Spleen (tissue), 11 donors: ENCODE data around the gene SORBS2. TPM values are rescaled to one million over a fixed set of nuclear protein-coding genes. Genes with fewer than 3 reads are reported as not detected.

Experiments used
- DNase-seq: peaks from one replicate; pipeline ENCODE4 v3.0.0-alpha.2; 2020
- H3K27ac ChIP-seq, 8 donors: fragments of 200-600 bp; sonication (generic) in 7 of 8; 1 replicate in 4 of 8; 2 replicates in 4 of 8; pipeline versions ENCODE4 v1.5.0 to v1.8.0; 2016 to 2021; ENCODE audit warnings: inconsistent platforms in 4 of 8, mild to moderate bottlenecking in 4 of 8, moderate library complexity in 1 of 8
- H3K27me3 ChIP-seq, 7 donors: fragments of 200-600 bp; sonication (generic) in 6 of 7; replicated peaks in 1 of 7; 1 replicate in 4 of 7; 2 replicates in 3 of 7; pipeline versions ENCODE4 v1.5.0 to v1.8.0; 2016 to 2021; ENCODE audit warnings: inconsistent platforms in 3 of 7, mild to moderate bottlenecking in 1 of 7
- H3K36me3 ChIP-seq, 6 donors: fragments of 200-600 bp; sonication (generic) in 5 of 6; 1 replicate in 4 of 6; 2 replicates in 2 of 6; pipeline versions ENCODE4 v1.5.0 to v1.8.0; 2016 to 2021; ENCODE audit warnings: inconsistent platforms in 2 of 6
- H3K4me1 ChIP-seq, 6 donors: fragments of 200-600 bp; sonication (generic) in 5 of 6; 1 replicate in 3 of 6; 2 replicates in 3 of 6; pipeline versions ENCODE4 v1.5.0 to v1.8.0; 2016 to 2021; ENCODE audit warnings: inconsistent platforms in 3 of 6
- H3K4me3 ChIP-seq, 8 donors: fragments of 200-600 bp; sonication (generic) in 7 of 8; 1 replicate in 4 of 8; 2 replicates in 4 of 8; pipeline versions ENCODE4 v1.5.0 to v1.8.0; 2016 to 2021; ENCODE audit warnings: inconsistent platforms in 4 of 8, mild to moderate bottlenecking in 4 of 8, moderate library complexity in 2 of 8
- H3K9me3 ChIP-seq, 8 donors: fragments of 200-600 bp; sonication (generic) in 7 of 8; 1 replicate in 4 of 8; 2 replicates in 4 of 8; pipeline versions ENCODE4 v1.5.0 to v1.8.0; 2016 to 2021; ENCODE audit warnings: inconsistent platforms in 4 of 8
- POLR2A ChIP-seq, 3 donors: fragments of 450-650 bp; IDR thresholded peaks; one replicate each; pipeline ENCODE4 v1.5.1; 2017; ENCODE audit warnings: antibody characterized with exemption in 3 of 3, mild to moderate bottlenecking in 1 of 3
- POLR2AphosphoS5 ChIP-seq, 3 donors: sonication (generic); formaldehyde crosslinking; IDR thresholded peaks; one replicate each; pipeline ENCODE4 v1.5.1; 2017; ENCODE audit warnings: antibody characterized with exemption in 3 of 3
- WGBS, 5 donors: extraction: QIAGEN DNeasy Blood & Tissue Kit in 3 of 5; methylation state at CpG; one replicate each; pipeline versions ENCODE4 v1.1.5 to v1.1.7; 2013 to 2018; 5-methylcytosine and 5-hydroxymethylcytosine counted together
- intact Hi-C: fragments of 100-400 bp; cut with DNase I; formaldehyde crosslinking; loops from one replicate; pipeline ENCODE4 v1.15.0; 2023; ENCODE audit warnings: low total_unique reads
- polyA plus RNA-seq, 3 donors: library from polyadenylated mRNA; stranded (reverse); fragments of 200-250 nt; gene quantifications; one replicate each; pipeline ENCODE4 v1.2.1, GENCODE V29; 2013
- total RNA-seq, 7 donors: library from RNA; depleted of rRNA in 3 of 7; stranded (reverse); fragments of >200 nt in 3 of 7; fragmentation: NEBNext Ultra II Directional in 4 of 7; extraction: Animal tissue kit (Norgen Biotek cat#: 25700) in 4 of 7; gene quantifications; one replicate each; pipeline versions ENCODE4 v1.1.0 to v1.2.1, GENCODE V29; 2016 to 2021
- TF ChIP-seq, protein P1 (sequence below), 11 experiments: fragments of 200-600 bp in 7 of 11; fragments of 450-650 bp in 4 of 11; sonication (generic) in 4 of 11; IDR thresholded peaks in 8 of 11; conservative IDR thresholded peaks in 3 of 11; 1 replicate in 7 of 11; 2 replicates in 4 of 11; pipeline versions ENCODE4 v1.4.0 to v1.8.0; 2016 to 2021; ENCODE audit warnings: antibody characterized with exemption in 11 of 11, inconsistent platforms in 4 of 11, mild to moderate bottlenecking in 1 of 11
- donor health status: healthy with polysubstance abuse.
- donor health status: DM: no; HTN: no; CAD: no; lungs with moderate emphysema.
- donor health status: DM: no; HTN: no; CAD: no.
- donor health status: Bipolar disorder and iron deficiency.
- donor health status: healthy.
- donor health status: DM: no; HTN: no; CAD: no.
- donor health status: DM: yes; HTN: yes; CAD: no.

SORBS2 gene
- total and polyA plus RNA-seq, 10 donors, result 5.9 to 128 (median 84.8) TPM

DNA sequence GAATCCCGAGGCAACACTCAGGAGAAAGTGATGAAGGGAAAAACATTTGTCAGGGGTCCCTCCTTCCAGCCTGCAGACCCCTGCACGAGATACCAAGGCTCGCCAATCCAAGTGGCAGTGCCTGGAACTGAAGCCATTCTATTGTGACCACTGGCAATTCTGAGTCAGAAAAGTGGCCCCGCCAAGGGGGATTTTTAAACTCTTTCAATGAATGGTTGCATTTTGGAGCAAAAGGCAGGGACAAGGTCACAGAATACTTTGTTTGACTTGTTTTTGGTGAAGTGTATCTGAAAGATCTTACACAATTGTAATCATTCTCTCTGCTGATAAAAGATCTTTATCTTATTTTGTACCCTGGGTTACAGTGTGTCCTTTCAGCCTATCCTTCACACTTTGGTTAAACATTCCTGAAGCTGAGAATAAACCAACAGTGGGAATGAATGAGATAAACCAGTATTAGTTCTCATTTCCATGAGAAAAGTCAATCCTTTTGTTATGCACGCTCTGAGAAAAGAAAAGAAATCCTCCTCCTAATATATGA is 160.8 kb downstream of the SORBS2 start:
- peaks cover 0 to 46% (median 2%) of the 10 kb centered on the region in 6 donors for H3K36me3 ChIP-seq
- DNase-seq, result no peak
- WGBS, 5 donors, result 61 to 79% (median 67%) methylated on average over 5 of the region's 5 CpGs
- intact Hi-C loops, result no loop called here
- H3K4me1 ChIP-seq, result no peaks in the 10 kb centered on the region
- H3K4me3 ChIP-seq, result no peak overlapping the region
- H3K27ac ChIP-seq, result no peak overlapping the region
- no peaks in the 10 kb centered on the region for H3K9me3 ChIP-seq
- no peaks in the 10 kb centered on the region for H3K27me3 ChIP-seq
- TF ChIP-seq, protein P1, sequence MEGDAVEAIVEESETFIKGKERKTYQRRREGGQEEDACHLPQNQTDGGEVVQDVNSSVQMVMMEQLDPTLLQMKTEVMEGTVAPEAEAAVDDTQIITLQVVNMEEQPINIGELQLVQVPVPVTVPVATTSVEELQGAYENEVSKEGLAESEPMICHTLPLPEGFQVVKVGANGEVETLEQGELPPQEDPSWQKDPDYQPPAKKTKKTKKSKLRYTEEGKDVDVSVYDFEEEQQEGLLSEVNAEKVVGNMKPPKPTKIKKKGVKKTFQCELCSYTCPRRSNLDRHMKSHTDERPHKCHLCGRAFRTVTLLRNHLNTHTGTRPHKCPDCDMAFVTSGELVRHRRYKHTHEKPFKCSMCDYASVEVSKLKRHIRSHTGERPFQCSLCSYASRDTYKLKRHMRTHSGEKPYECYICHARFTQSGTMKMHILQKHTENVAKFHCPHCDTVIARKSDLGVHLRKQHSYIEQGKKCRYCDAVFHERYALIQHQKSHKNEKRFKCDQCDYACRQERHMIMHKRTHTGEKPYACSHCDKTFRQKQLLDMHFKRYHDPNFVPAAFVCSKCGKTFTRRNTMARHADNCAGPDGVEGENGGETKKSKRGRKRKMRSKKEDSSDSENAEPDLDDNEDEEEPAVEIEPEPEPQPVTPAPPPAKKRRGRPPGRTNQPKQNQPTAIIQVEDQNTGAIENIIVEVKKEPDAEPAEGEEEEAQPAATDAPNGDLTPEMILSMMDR (IDR thresholded peaks at IDR 0.05 in 8 of 11, conservative IDR thresholded peaks at IDR 0.05 in 3 of 11), result no peak
- no peak for TF ChIP-seq POLR2A (IDR thresholded peaks at IDR 0.05)
- no peak for TF ChIP-seq POLR2AphosphoS5 (IDR thresholded peaks at IDR 0.05)

DNA sequence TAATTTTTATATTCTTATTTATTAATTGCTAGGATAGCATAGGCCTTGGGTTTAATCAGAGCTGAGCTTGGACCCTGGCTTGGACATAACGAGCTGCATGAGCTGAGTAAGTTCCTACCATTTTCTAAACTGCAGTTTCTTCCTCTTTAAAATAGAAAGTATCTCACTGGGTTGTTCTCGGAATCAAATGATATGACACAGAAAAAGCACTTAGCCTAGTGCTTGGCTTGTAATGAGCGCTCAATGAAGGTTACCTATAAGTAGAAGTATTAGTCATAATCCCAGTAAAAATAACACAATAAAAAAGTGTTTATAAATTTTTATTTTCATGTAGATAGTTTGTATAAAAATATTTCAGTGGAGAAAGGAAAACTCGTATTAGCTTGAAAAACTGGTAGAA is 163.4 kb downstream of the SORBS2 start:
- TF ChIP-seq, protein P1 (IDR thresholded peaks at IDR 0.05 in 8 of 11, conservative IDR thresholded peaks at IDR 0.05 in 3 of 11), result no peak
- TF ChIP-seq POLR2AphosphoS5 (IDR thresholded peaks at IDR 0.05) (no peak), POLR2A (IDR thresholded peaks at IDR 0.05) (no peak)
- Histone ChIP-seq H3K36me3 (peaks cover 0 to 63% (median 2%) of the 10 kb centered on the region in 6 donors), H3K9me3 (no peaks in the 10 kb centered on the region), H3K27ac (no peak overlapping the region), H3K27me3 (no peaks in the 10 kb centered on the region), H3K4me1 (no peaks in the 10 kb centered on the region), H3K4me3 (no peak overlapping the region)
- intact Hi-C loops, result no loop called here
- DNase-seq, result no peak
- WGBS, 5 donors, result 77 to 92% (median 84%) methylated on average over 4 of the region's 4 CpGs

DNA sequence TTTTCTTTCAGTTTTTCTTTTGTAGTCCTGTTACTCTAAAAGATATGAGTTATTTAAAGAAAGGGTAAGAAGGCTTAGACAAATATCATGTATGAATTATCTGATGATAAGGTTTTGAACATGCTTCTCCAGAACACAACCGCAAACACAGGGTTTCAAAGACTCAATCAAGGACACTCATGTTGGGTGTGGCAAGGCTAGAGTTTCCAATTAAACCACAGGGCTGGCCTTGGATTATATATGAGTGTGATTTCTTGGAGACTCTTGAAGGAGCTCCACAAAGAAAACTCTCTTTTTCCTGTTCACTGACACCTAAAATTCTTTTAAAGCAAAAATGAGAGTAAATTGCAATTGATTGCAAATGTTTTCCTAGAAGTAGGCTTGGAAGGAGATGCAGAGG is 166.6 kb downstream of the SORBS2 start:
- TF ChIP-seq, protein P1 (IDR thresholded peaks at IDR 0.05 in 8 of 11, conservative IDR thresholded peaks at IDR 0.05 in 3 of 11), result no peak
- TF ChIP-seq POLR2A (IDR thresholded peaks at IDR 0.05), result no peak
- no peak for TF ChIP-seq POLR2AphosphoS5 (IDR thresholded peaks at IDR 0.05)
- intact Hi-C loops, result no loop called here
- H3K4me1 ChIP-seq, result peaks cover 0 to 4% (median 0%) of the 10 kb centered on the region in 6 donors
- H3K36me3 ChIP-seq, result peaks cover 0 to 54% (median 2%) of the 10 kb centered on the region in 6 donors
- H3K4me3 ChIP-seq, result no peak overlapping the region
- no peak for DNase-seq
- peak overlapping the region in 1 of 8 donors; percentile 6 for H3K27ac ChIP-seq
- 76 to 85% (median 79%) methylated on average over 1 of the region's 1 CpG for WGBS, 5 donors
- H3K9me3 ChIP-seq, result no peaks in the 10 kb centered on the region
- no peaks in the 10 kb centered on the region for H3K27me3 ChIP-seq

DNA sequence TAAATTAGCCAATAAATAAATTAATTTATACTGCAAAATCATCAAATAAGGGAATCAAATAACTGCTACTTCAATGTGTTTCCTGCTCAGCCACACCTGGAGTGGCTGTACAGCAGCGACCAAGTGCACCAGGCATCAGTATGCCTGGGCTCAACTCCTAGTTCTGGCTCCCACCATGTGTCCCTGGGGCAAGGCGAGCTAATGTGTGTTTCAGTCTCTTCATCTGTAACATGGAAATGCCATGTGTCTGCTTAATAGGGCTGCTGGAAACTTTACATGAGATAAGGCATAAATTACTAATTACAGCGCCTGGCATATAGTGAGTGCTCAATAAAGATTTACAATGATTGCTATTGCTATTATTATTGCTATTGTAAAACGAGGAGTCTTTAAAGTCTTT is 167.6 kb downstream of the SORBS2 start:
- Histone ChIP-seq H3K4me1 (peaks cover 0 to 4% (median 0%) of the 10 kb centered on the region in 6 donors), H3K36me3 (peaks cover 0 to 53% (median 2%) of the 10 kb centered on the region in 6 donors), H3K9me3 (no peaks in the 10 kb centered on the region), H3K27me3 (peaks cover 0 to 4% (median 0%) of the 10 kb centered on the region in 7 donors), H3K4me3 (no peak overlapping the region), H3K27ac (no peak overlapping the region)
- intact Hi-C loops, result loop anchor here (5.0 kb wide), 1 partner anchor 378 kb away; no protein-coding TSS in a partner anchor
- TF ChIP-seq POLR2AphosphoS5 (IDR thresholded peaks at IDR 0.05) (no peak), POLR2A (IDR thresholded peaks at IDR 0.05) (no peak)
- TF ChIP-seq, protein P1 (IDR thresholded peaks at IDR 0.05 in 8 of 11, conservative IDR thresholded peaks at IDR 0.05 in 3 of 11), result no peak
- DNase-seq, result no peak
- WGBS, 5 donors, result 76 to 86% (median 81%) methylated on average over 4 of the region's 4 CpGs
